CD4-positive, alpha-beta memory T cell (primary cell): ENCODE data around the gene GMPPB. TPM values are rescaled to one million over a fixed set of nuclear protein-coding genes. Genes with fewer than 3 reads are reported as not detected.

ENCODE experiments used
- CTCF ChIA-PET: fragments of 350-600 bp; sonication (Branson Sonifier 250); formaldehyde crosslinking; loops from one replicate; lab custom pipeline; 2021; ENCODE audit warnings: inconsistent platforms; ENCODE audit not compliant: partially characterized antibody; lab: Charles Lee
- POLR2A ChIA-PET: fragments of 350-600 bp; sonication (Branson Sonifier 250); formaldehyde crosslinking; loops from one replicate; lab custom pipeline; 2021; ENCODE audit not compliant: partially characterized antibody; lab: Charles Lee
- DNase-seq, 5 donors: peaks; one replicate each; pipeline versions ENCODE4 v3.0.0 to v3.0.0-alpha.2; 2020 to 2022; ENCODE audit warnings: mixed read lengths in 1 of 5
- H3K27ac ChIP-seq: one replicate; pipeline ENCODE4 v1.7.0; 2013; ENCODE audit warnings: low read depth, low read length
- H3K27me3 ChIP-seq: 2 replicates; pipeline ENCODE4 v1.7.0; 2013; ENCODE audit warnings: mild to moderate bottlenecking, low read length, moderate library complexity; ENCODE audit not compliant: insufficient read depth
- H3K36me3 ChIP-seq: 2 replicates; pipeline ENCODE4 v1.7.0; 2013; ENCODE audit warnings: mild to moderate bottlenecking, low read length, moderate library complexity; ENCODE audit not compliant: insufficient read depth
- H3K4me1 ChIP-seq: 2 replicates; pipeline ENCODE4 v1.7.0; 2013; ENCODE audit warnings: mild to moderate bottlenecking, low read length, moderate library complexity; ENCODE audit not compliant: insufficient read depth
- H3K4me3 ChIP-seq, 2 donors: one replicate each; pipeline ENCODE4 v1.7.0; 2013; ENCODE audit warnings: low read length in 2 of 2, mild to moderate bottlenecking in 1 of 2
- H3K9me3 ChIP-seq, 2 donors: one replicate each; pipeline ENCODE4 v1.7.0; 2013; ENCODE audit warnings: low read length in 2 of 2, control low read depth in 1 of 2; ENCODE audit not compliant: control insufficient read depth in 1 of 2
- H3K27ac Mint-ChIP-seq, 7 donors: one replicate each; pipeline ENCODE4 v1.8.0; 2020 to 2021; ENCODE audit warnings: mixed read lengths in 7 of 7, mild to moderate bottlenecking in 6 of 7, inconsistent platforms in 3 of 7, moderate library complexity in 3 of 7
- H3K27me3 Mint-ChIP-seq, 2 donors: one replicate each; pipeline ENCODE4 v1.8.0; 2020 to 2021; ENCODE audit warnings: mixed read lengths in 2 of 2
- H3K36me3 Mint-ChIP-seq, 2 donors: one replicate each; pipeline ENCODE4 v1.8.0; 2020 to 2021; ENCODE audit warnings: mixed read lengths in 2 of 2, inconsistent platforms in 1 of 2, mild to moderate bottlenecking in 1 of 2
- H3K4me1 Mint-ChIP-seq, 4 donors: one replicate each; pipeline ENCODE4 v1.8.0; 2020 to 2021; ENCODE audit warnings: mixed read lengths in 4 of 4, mild to moderate bottlenecking in 1 of 4
- H3K4me3 Mint-ChIP-seq, 8 donors: one replicate each; pipeline ENCODE4 v1.8.0; 2020 to 2021; ENCODE audit warnings: mixed read lengths in 8 of 8, mild to moderate bottlenecking in 7 of 8, moderate library complexity in 6 of 8, inconsistent platforms in 3 of 8
- H3K9me3 Mint-ChIP-seq, 8 donors: one replicate each; pipeline ENCODE4 v1.8.0; 2020 to 2021; ENCODE audit warnings: mixed read lengths in 8 of 8, mild to moderate bottlenecking in 5 of 8, inconsistent platforms in 3 of 8, moderate library complexity in 1 of 8
- intact Hi-C: fragments of 100-400 bp; cut with micrococcal nuclease; formaldehyde crosslinking; loops from one replicate; pipeline ENCODE4 v1.15.1; 2023
- polyA plus RNA-seq, 2 donors: library from polyadenylated mRNA; unstranded; fragments of 300-500 nt; fragmentation: Illumina TruSeq; gene quantifications; one replicate each; pipeline ENCODE4 v1.2.3, GENCODE V29; 2021
- total RNA-seq, 2 experiments: library from RNA; stranded (reverse); gene quantifications; one replicate each; pipeline ENCODE4 v1.2.3, GENCODE V29; 2021

The GMPPB gene
- total and polyA plus RNA-seq, 4 experiments from 2014 or later: 22.2 to 61.3 (median 41.7) TPM

DNA sequence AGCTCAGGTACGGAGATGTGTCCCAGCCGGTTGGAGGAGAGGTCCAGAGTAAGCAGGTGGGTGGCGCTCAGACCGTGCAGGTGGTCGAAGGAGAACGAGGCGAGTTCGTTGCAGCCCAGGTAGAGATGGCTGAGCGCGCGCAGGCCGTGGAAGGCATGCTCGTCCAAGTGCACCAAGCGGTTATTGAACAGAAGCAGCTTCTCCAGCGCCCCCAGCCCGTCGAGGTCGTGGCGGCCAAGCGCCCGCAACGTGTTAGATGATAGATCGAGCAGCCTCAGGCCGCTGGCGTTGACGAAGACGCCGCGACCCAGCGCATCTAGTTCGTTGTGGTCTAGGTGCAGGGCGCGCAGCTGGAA is 4.9 kb downstream of the GMPPB start:
- peaks cover 0 to 36% of the 10 kb centered on the region in 2 donors for H3K36me3 Mint-ChIP-seq
- Histone ChIP-seq H3K27ac (peak overlapping the region; percentile 50), H3K4me3 (peak overlapping the region; percentile 47 to 74), H3K9me3 (no peaks in the 10 kb centered on the region), H3K27me3 (no peaks in the 10 kb centered on the region), H3K4me1 (peaks cover 25% of the 10 kb centered on the region), H3K36me3 (peaks cover 15% of the 10 kb centered on the region)
- H3K27me3 Mint-ChIP-seq: no peaks in the 10 kb centered on the region
- POLR2A ChIA-PET: interaction anchor here (0.9 to 3.0 kb wide), 9 partner anchors 13 to 303 kb away, joined by 3 to 24 read pairs (median 4); partner anchors contain the start of genes INKA1, IP6K1, TRAIP and UBA7
- peak overlapping the region in 5 of 7 donors; percentile 68 to 96 (median 93) for H3K27ac Mint-ChIP-seq
- intact Hi-C loops: loop anchor here (2.0 kb wide), 2 partner anchors 30 to 84 kb away; partner anchors contain the start of genes INKA1, MST1 and RNF123
- H3K4me1 Mint-ChIP-seq: peaks cover 12 to 47% (median 24%) of the 10 kb centered on the region in 4 donors
- H3K9me3 Mint-ChIP-seq: peaks cover 0 to 2% (median 0%) of the 10 kb centered on the region in 8 donors
- H3K4me3 Mint-ChIP-seq: peak overlapping the region; percentile 90 to 97 (median 92)
- DNase-seq: no peak
- CTCF ChIA-PET: interaction anchor here (1.1 to 2.7 kb wide), 5 partner anchors 10 to 179 kb away, joined by 3 to 9 read pairs (median 6); partner anchors contain the start of gene INKA1

DNA sequence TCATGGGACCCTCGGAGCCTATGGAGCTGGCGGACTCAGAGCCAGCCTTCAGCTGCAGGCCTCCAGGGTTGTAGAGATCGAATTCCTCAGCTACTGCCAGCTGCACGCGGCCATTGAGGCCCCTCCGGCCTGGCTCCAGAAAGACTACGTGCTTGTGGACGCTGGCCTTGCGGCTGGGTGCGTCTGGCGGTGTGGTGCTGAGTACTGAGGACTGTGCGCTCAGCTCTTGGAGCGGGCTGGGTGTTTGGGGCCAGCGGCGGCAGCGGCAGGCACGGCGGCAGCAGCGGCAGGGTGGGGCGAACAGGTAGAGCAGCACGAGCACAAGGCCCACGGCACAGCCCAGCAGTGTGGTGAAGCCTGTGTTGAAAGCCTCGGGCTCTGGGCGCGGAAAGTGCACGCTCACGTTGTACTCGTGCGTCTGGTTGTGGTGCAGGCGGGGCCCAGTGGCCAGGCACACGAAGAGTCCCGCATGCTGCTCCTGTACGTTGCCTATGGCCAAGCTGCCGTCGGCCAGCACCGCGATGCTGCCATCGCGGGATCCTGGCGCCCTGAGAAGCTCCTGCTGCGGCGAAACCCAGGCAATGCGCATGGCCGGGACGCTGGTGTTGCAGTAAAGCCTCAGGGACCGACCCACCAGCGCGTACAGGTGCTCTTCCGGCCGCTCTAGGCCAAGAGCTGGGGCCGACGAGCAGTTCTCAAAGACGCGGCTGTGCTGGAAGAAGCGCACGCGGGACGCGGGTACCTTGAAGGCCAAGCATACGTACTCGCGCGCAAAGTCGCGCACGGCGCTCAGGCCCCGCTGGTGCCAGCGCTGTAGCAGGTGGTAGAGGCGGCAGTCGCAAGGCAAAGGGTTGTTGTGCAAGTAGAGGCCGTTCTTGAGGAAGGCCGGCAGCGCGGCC is 5.5 kb downstream of the GMPPB start:
- ChIA-PET POLR2A (interaction anchor here (0.6 to 3.0 kb wide), 11 partner anchors 12 to 303 kb away, joined by 3 to 24 read pairs (median 4); partner anchors contain the start of genes INKA1, IP6K1, TRAIP and UBA7), CTCF (interaction anchor here (1.1 to 2.7 kb wide), 4 partner anchors 11 to 179 kb away, joined by 3 to 9 read pairs (median 4); no protein-coding TSS in a partner anchor)
- peaks cover 15% of the 10 kb centered on the region for H3K36me3 ChIP-seq
- no peaks in the 10 kb centered on the region for H3K27me3 ChIP-seq
- H3K4me3 ChIP-seq: peak overlapping the region in 1 of 2 donors; percentile 74
- peaks cover 0 to 2% (median 0%) of the 10 kb centered on the region in 8 donors for H3K9me3 Mint-ChIP-seq
- peaks cover 0 to 31% of the 10 kb centered on the region in 2 donors for H3K36me3 Mint-ChIP-seq
- H3K27ac Mint-ChIP-seq: peak overlapping the region in 4 of 7 donors; percentile 65 to 93 (median 78)
- no peak for DNase-seq
- H3K4me3 Mint-ChIP-seq: peak overlapping the region; percentile 90 to 97 (median 92)
- H3K27me3 Mint-ChIP-seq: no peaks in the 10 kb centered on the region
- H3K27ac ChIP-seq: no peak overlapping the region
- intact Hi-C loops: loop anchor here (2.0 kb wide), 2 partner anchors 29 to 85 kb away; partner anchors contain the start of genes INKA1, MST1 and RNF123
- H3K9me3 ChIP-seq: no peaks in the 10 kb centered on the region
- peaks cover 12 to 41% (median 23%) of the 10 kb centered on the region in 4 donors for H3K4me1 Mint-ChIP-seq
- peaks cover 28% of the 10 kb centered on the region for H3K4me1 ChIP-seq

DNA sequence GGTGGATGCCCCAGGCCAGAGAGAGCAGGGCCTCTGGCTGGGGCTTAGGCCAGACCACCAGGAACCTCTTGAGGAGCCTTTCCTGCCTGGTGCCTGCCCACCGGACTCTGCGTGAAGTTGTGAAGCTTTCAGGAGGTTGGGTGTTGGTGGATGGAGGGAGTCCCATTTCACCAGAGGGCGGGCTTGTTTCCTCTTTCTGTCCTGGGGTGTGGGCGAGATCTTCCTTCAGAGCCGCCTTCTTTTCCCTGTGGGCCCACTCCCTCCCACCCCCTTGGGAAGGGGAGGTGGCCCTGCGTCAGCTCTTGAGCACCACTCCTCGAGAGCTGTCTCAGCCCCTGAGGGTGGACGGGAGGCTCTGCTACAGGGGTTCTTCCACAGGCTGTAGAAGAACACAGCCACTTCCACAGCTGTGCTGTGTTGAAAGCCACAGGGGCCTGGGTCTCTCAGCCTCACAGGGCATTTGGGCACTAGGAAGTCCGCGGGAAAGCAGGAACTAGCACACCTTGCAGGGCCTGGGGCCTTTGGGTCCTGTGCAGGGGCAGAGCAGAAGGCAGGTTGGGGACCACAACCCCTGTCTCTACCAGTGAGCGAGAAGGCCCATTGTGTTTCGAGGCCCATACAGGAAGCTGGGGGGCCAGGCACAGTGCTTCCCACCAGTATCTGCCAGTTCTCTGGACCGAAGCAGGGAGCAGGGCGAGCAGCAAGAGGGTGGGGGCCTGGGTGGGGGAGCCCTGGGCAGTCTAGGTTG is 6.4 kb downstream of the GMPPB start:
- CTCF ChIA-PET: interaction anchor here (2.7 kb wide), 1 partner anchor 13 kb away, joined by 9 read pairs; no protein-coding TSS in a partner anchor
- Histone ChIP-seq H3K27ac (no peak overlapping the region), H3K4me1 (peaks cover 26% of the 10 kb centered on the region), H3K27me3 (no peaks in the 10 kb centered on the region), H3K36me3 (peaks cover 12% of the 10 kb centered on the region), H3K4me3 (no peak overlapping the region), H3K9me3 (no peaks in the 10 kb centered on the region)
- intact Hi-C loops: no loop called here
- peaks cover 8 to 33% (median 22%) of the 10 kb centered on the region in 4 donors for H3K4me1 Mint-ChIP-seq
- H3K9me3 Mint-ChIP-seq: no peaks in the 10 kb centered on the region
- H3K27me3 Mint-ChIP-seq: no peaks in the 10 kb centered on the region
- H3K36me3 Mint-ChIP-seq: peaks cover 0 to 25% of the 10 kb centered on the region in 2 donors
- H3K4me3 Mint-ChIP-seq: peak overlapping the region in 4 of 8 donors; percentile 21 to 46 (median 26)
- peak in 1 of 5 donors; percentile 24 for DNase-seq
- POLR2A ChIA-PET: interaction anchor here (0.6 to 1.0 kb wide), 2 partner anchors 11 to 122 kb away, joined by 3 read pairs; no protein-coding TSS in a partner anchor
- no peak overlapping the region for H3K27ac Mint-ChIP-seq

DNA sequence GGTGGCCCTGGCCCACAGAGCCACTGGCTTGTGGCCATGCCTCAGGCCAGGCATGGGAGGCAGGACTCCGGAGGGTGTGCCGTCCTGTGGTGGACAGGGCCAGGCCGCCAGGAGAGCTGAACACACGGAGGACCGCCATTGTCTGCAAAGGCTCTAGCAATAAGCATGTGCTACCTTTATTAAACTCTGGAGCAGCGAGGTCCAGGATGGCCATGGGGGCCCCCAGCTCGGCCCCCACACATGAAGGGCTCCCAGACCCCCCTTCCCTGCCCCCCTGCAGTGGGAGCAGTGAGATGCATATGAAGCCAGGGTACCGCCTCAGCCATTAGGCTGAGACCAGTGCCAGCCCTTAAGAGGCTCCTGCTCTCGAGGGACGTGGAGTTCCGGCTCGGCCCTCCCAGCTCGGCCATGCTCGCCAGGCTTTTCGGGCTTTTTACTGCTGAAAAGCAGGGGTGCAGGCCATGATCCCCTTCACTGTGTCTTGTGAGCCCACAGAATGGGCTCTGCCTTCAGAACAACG is 7.0 kb downstream of the GMPPB start:
- no peak overlapping the region for H3K4me3 Mint-ChIP-seq
- peaks cover 8 to 32% (median 22%) of the 10 kb centered on the region in 4 donors for H3K4me1 Mint-ChIP-seq
- peaks cover 0 to 21% of the 10 kb centered on the region in 2 donors for H3K36me3 Mint-ChIP-seq
- no peaks in the 10 kb centered on the region for H3K27me3 Mint-ChIP-seq
- H3K27ac Mint-ChIP-seq: no peak overlapping the region
- no peak overlapping the region for H3K27ac ChIP-seq
- H3K27me3 ChIP-seq: no peaks in the 10 kb centered on the region
- ChIA-PET POLR2A (no interaction called here), CTCF (no interaction called here)
- peaks cover 6% of the 10 kb centered on the region for H3K36me3 ChIP-seq
- peak in 1 of 5 donors; percentile 21 for DNase-seq
- H3K4me3 ChIP-seq: no peak overlapping the region
- no peaks in the 10 kb centered on the region for H3K9me3 Mint-ChIP-seq
- H3K4me1 ChIP-seq: peaks cover 25% of the 10 kb centered on the region
- intact Hi-C loops: no loop called here
- H3K9me3 ChIP-seq: no peaks in the 10 kb centered on the region

DNA sequence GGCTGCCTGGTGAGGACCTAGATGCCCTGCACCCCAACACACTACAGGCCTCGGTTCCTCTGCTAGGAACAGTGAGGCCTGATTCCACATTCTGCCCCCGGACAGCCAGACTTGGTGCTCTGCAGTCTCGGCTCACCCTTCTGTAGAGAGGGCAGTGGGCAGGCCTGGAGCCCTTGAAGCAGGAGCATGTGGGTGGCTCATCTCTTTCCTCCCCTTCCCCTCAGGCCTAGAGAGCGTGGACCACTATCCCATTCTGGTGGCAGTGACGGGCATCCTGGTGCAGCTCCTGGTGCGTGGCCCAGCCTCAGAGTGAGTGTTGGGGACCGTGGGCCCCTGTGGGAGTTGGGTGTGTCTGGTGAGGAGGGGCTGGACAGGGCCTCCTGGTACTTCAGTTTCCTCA is 7.6 kb downstream of the GMPPB start:
- CTCF ChIA-PET: no interaction called here
- Histone ChIP-seq H3K36me3 (peaks cover under 1% of the 10 kb centered on the region), H3K4me3 (no peak overlapping the region), H3K27me3 (no peaks in the 10 kb centered on the region), H3K9me3 (no peaks in the 10 kb centered on the region), H3K4me1 (peaks cover 25% of the 10 kb centered on the region), H3K27ac (no peak overlapping the region)
- peak overlapping the region in 2 of 8 donors; percentile 20 to 30 for H3K4me3 Mint-ChIP-seq
- H3K27ac Mint-ChIP-seq: no peak overlapping the region
- H3K27me3 Mint-ChIP-seq: no peaks in the 10 kb centered on the region
- peaks cover 8 to 34% (median 22%) of the 10 kb centered on the region in 4 donors for H3K4me1 Mint-ChIP-seq
- POLR2A ChIA-PET: interaction anchor here (0.6 kb wide), 1 partner anchor 1093 kb away, joined by 3 read pairs; no protein-coding TSS in a partner anchor
- H3K36me3 Mint-ChIP-seq: peaks cover 0 to 22% of the 10 kb centered on the region in 2 donors
- H3K9me3 Mint-ChIP-seq: no peaks in the 10 kb centered on the region
- DNase-seq: peak in 1 of 5 donors; percentile 2
- intact Hi-C loops: no loop called here

DNA sequence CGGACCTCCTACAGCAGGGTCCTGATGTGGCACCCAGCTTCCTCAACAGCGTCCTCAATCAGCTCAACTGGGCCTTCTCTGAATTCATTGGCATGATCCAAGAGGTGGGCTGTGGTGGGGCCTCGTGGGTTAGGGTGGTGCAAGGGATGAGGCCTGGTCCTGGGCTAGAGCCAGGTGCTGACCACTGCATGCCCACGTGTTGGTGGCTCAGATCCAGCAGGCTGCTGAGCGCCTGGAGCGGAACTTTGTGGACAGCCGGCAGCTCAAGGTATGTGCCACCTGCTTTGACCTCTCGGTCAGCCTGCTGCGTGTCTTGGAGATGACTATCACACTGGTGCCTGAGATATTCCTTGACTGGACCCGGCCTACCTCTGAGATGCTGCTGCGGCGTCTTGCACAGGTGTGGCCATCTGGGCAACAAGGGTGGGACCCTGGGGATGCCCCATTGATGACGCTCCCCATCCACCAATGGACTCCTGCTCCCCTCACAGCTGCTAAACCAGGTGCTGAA is 8.1 kb downstream of the GMPPB start:
- CTCF ChIA-PET: interaction anchor here (0.7 kb wide), 1 partner anchor 176 kb away, joined by 3 read pairs; no protein-coding TSS in a partner anchor
- POLR2A ChIA-PET: interaction anchor here (0.6 kb wide), 2 partner anchors 16 to 1093 kb away, joined by 3 read pairs; no protein-coding TSS in a partner anchor
- intact Hi-C loops: no loop called here

More for the DNA sequence above, 8.1 kb downstream of the GMPPB start:
- Histone ChIP-seq H3K27ac (no peak overlapping the region), H3K27me3 (no peaks in the 10 kb centered on the region), H3K4me1 (peaks cover 25% of the 10 kb centered on the region), H3K36me3 (no peaks in the 10 kb centered on the region), H3K4me3 (no peak overlapping the region), H3K9me3 (no peaks in the 10 kb centered on the region)
- peaks cover 0 to 18% of the 10 kb centered on the region in 2 donors for H3K36me3 Mint-ChIP-seq
- H3K27me3 Mint-ChIP-seq: no peaks in the 10 kb centered on the region
- H3K4me1 Mint-ChIP-seq: peaks cover 8 to 34% (median 18%) of the 10 kb centered on the region in 4 donors
- no peak overlapping the region for H3K27ac Mint-ChIP-seq
- H3K4me3 Mint-ChIP-seq: peak overlapping the region in 1 of 8 donors; percentile 30
- no peaks in the 10 kb centered on the region for H3K9me3 Mint-ChIP-seq
- DNase-seq: peak in 1 of 5 donors; percentile 15
